ENCODE results near the gene NATD1. TPM values are rescaled to one million over a fixed set of nuclear protein-coding genes. Genes with fewer than 3 reads are reported as not detected.

The NATD1 gene
- total RNA-seq, 1 donor from 2014 or later, result 7.9 TPM

DNA sequence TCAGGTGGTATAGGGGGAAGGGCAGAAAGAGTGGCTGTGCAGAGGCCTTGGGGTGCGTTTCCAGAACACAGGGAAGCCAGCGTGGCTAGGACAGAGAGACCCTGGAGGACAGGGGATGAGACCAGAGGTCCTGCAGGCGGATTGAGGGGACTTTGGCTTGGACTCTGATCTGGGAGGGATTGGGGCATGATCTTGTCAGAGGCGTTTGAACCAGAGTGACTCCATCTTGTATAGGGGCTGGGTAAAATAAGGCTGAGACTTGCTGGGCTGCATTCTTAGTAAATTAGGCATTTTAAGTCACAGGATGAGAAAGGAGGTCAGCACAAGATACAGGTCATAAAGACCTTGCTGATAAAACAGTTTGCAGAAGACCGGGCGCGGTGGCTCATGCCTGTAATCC, 5.4 kb upstream of the NATD1 start:
- H4K20me1 ChIP-seq (ENCODE audit: insufficient read depth, low read length), result no peaks in the 10 kb centered on the region
- H2AFZ ChIP-seq (ENCODE audit: low read depth, low read length), result no peak overlapping the region
- Mint-ChIP-seq H3K27ac (ENCODE audit: unreplicated experiment) (no peak overlapping the region), H3K27me3 (ENCODE audit: low read depth, unreplicated experiment) (peaks cover 10% of the 10 kb centered on the region), H3K36me3 (ENCODE audit: low read depth, unreplicated experiment) (no peaks in the 10 kb centered on the region), H3K4me3 (ENCODE audit: unreplicated experiment) (no peak overlapping the region), H3K4me1 (ENCODE audit: low read depth, unreplicated experiment) (peaks cover 2% of the 10 kb centered on the region), H3K9me3 (ENCODE audit: unreplicated experiment) (no peaks in the 10 kb centered on the region)
- no peaks in the 10 kb centered on the region for H3K36me3 ChIP-seq (ENCODE audit: insufficient read depth, low read length)
- no peak overlapping the region for H3K4me3 ChIP-seq (ENCODE audit: insufficient read depth, low read depth, low read length)
- FAIRE-seq (no peak), DNase-seq (ENCODE audit: low read depth) (no peak)
- no peaks in the 10 kb centered on the region for H3K27me3 ChIP-seq (ENCODE audit: insufficient read depth, low read length)
- H3K9ac ChIP-seq (ENCODE audit: low read length), result no peak overlapping the region
- no peak for TF ChIP-seq EZH2 (IDR thresholded peaks at IDR 0.05; ENCODE audit: insufficient read depth, low read length)
- no peak for TF ChIP-seq CTCF (IDR thresholded peaks at IDR 0.05; ENCODE audit: insufficient read depth, low read depth, low read length)
- no peak overlapping the region for H3K4me2 ChIP-seq (ENCODE audit: low read length)
- peaks cover 4% of the 10 kb centered on the region for H3K4me1 ChIP-seq (ENCODE audit: insufficient read depth, low read length)
- H3K27ac ChIP-seq (ENCODE audit: low read depth, low read length), result no peak overlapping the region
- H3K9me3 ChIP-seq (ENCODE audit: insufficient read depth, low read depth, low read length), result no peaks in the 10 kb centered on the region
- no peaks in the 10 kb centered on the region for H3K79me2 ChIP-seq (ENCODE audit: insufficient read depth, low read length)

DNA sequence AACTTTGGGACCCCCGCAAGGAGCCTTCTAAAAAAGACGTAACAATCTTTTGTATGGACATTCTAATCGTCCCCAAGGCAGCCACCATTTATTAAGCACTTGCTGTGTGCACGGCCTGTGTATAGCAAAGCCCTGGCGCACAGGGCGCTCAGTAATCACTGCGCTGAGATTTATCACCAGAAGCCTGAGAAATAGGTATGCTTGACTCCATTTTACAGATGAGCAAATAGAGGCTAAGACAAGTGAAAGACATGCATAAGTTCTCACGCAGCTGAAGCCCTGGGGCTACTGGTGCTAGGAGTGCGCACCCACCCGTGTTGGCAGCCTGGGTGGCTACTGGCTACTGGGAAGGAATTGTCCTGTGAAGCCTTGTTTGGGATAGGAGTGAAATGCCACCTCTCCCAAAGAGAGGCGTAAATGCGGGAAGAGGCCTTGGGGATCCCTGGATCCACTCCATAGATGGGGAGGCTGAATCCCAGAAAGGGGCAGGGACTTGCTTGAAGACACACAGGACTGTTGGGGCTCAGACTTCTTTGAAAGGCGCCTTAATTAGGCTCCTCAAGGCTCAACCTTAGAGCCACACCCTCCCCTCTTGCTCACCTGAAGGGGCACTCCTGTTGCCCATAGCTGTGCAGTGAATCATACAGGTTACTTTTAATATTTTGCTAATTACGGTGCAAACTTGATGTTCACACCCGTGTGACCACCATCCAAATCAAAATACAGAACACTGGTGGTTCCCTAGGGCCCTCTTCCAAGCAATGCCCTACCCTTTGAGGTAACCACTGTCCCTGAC, 634 bp upstream of the NATD1 start:
- H3K9ac ChIP-seq (ENCODE audit: low read length), result peak overlapping the region; percentile 59
- H2AFZ ChIP-seq (ENCODE audit: low read depth, low read length), result peak overlapping the region; percentile 88
- peaks cover 6% of the 10 kb centered on the region for H3K4me1 ChIP-seq (ENCODE audit: insufficient read depth, low read length)
- no peaks in the 10 kb centered on the region for H3K36me3 ChIP-seq (ENCODE audit: insufficient read depth, low read length)
- Mint-ChIP-seq H3K36me3 (ENCODE audit: low read depth, unreplicated experiment) (no peaks in the 10 kb centered on the region), H3K9me3 (ENCODE audit: unreplicated experiment) (no peaks in the 10 kb centered on the region), H3K4me3 (ENCODE audit: unreplicated experiment) (peak overlapping the region; percentile 88), H3K4me1 (ENCODE audit: low read depth, unreplicated experiment) (peaks cover 5% of the 10 kb centered on the region), H3K27me3 (ENCODE audit: low read depth, unreplicated experiment) (peaks cover 3% of the 10 kb centered on the region), H3K27ac (ENCODE audit: unreplicated experiment) (peak overlapping the region; percentile 75)
- peaks cover 3% of the 10 kb centered on the region for H3K79me2 ChIP-seq (ENCODE audit: insufficient read depth, low read length)
- H4K20me1 ChIP-seq (ENCODE audit: insufficient read depth, low read length), result peaks cover 29% of the 10 kb centered on the region
- DNase-seq (ENCODE audit: low read depth) (no peak), FAIRE-seq (no peak)
- no peaks in the 10 kb centered on the region for H3K9me3 ChIP-seq (ENCODE audit: insufficient read depth, low read depth, low read length)
- no peak overlapping the region for H3K27ac ChIP-seq (ENCODE audit: low read depth, low read length)
- H3K4me2 ChIP-seq (ENCODE audit: low read length), result peak overlapping the region; percentile 89
- H3K4me3 ChIP-seq (ENCODE audit: insufficient read depth, low read depth, low read length), result peak overlapping the region; percentile 48
- H3K27me3 ChIP-seq (ENCODE audit: insufficient read depth, low read length), result no peaks in the 10 kb centered on the region
- TF ChIP-seq CTCF (IDR thresholded peaks at IDR 0.05; ENCODE audit: insufficient read depth, low read depth, low read length), result no peak

DNA sequence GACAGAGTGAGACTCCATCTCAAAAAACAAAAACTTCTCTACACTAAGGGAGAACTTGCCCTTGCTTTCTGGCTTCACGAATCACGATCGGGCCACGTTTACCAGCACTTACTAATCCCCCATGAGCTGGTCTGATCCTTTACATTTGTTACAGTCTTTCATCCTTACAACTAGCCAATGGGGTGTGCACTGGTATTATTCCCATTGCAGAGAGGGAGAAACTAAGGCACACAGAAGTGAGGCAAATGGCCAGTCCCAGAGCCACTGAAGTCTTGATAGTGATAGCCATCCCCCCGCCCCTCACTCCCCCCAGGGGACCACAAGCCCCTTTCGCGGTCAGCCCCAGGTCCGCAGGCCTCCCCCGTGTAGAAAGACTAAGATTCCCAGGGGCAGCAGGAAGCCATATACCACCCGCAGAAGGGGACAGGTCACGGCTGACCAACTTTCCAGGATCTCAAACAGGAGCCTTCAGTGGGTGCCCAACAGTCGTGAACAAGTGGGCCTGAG, 868 bp downstream of the NATD1 start:
- Histone ChIP-seq H3K4me1 (ENCODE audit: insufficient read depth, low read length) (peaks cover 6% of the 10 kb centered on the region), H3K4me3 (ENCODE audit: insufficient read depth, low read depth, low read length) (peak overlapping the region; percentile 48), H3K36me3 (ENCODE audit: insufficient read depth, low read length) (no peaks in the 10 kb centered on the region), H4K20me1 (ENCODE audit: insufficient read depth, low read length) (peaks cover 30% of the 10 kb centered on the region), H2AFZ (ENCODE audit: low read depth, low read length) (peak overlapping the region; percentile 15), H3K27ac (ENCODE audit: low read depth, low read length) (no peak overlapping the region), H3K79me2 (ENCODE audit: insufficient read depth, low read length) (peaks cover 3% of the 10 kb centered on the region), H3K9ac (ENCODE audit: low read length) (peak overlapping the region; percentile 52), H3K27me3 (ENCODE audit: insufficient read depth, low read length) (no peaks in the 10 kb centered on the region), H3K4me2 (ENCODE audit: low read length) (peak overlapping the region; percentile 89), H3K9me3 (ENCODE audit: insufficient read depth, low read depth, low read length) (no peaks in the 10 kb centered on the region)
- H3K4me3 Mint-ChIP-seq (ENCODE audit: unreplicated experiment), result peak overlapping the region; percentile 84
- H3K27me3 Mint-ChIP-seq (ENCODE audit: low read depth, unreplicated experiment), result no peaks in the 10 kb centered on the region
- no peaks in the 10 kb centered on the region for H3K36me3 Mint-ChIP-seq (ENCODE audit: low read depth, unreplicated experiment)
- no peaks in the 10 kb centered on the region for H3K9me3 Mint-ChIP-seq (ENCODE audit: unreplicated experiment)
- FAIRE-seq, result no peak
- no peak overlapping the region for H3K27ac Mint-ChIP-seq (ENCODE audit: unreplicated experiment)
- no peak for DNase-seq (ENCODE audit: low read depth)
- no peak for TF ChIP-seq CTCF (IDR thresholded peaks at IDR 0.05; ENCODE audit: insufficient read depth, low read depth, low read length)
- no peak for TF ChIP-seq EZH2 (IDR thresholded peaks at IDR 0.05; ENCODE audit: insufficient read depth, low read length)
- peaks cover 5% of the 10 kb centered on the region for H3K4me1 Mint-ChIP-seq (ENCODE audit: low read depth, unreplicated experiment)
